HuH-7.5 (cell line): ENCODE measurements around the gene POP4.

Experiments used
- DNase-seq: peaks from one replicate; pipeline ENCODE4 v3.0.0; 2011; ENCODE audit warnings: low spot score

POP4 gene

DNA sequence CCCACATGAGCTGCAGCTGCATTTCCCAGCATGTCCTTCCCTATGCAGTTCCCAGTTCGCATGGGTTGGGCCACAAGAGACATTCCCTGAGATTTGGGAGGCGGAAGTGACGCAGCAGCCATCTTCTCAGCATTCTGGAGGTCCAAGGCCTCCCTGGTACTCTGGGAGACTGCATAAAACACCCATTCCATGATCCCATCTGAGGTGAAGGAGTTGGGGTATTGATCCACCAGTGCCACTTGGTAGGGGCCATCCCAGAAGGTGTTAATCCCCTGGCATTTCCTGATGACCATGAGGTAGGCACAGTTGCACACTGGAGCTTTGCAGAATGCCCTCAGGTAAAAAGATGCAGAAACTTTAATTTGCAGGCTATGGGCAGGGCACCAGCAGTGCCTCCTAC lies 25.4 kb downstream of the POP4 start:
- DNase-seq: no peak

DNA sequence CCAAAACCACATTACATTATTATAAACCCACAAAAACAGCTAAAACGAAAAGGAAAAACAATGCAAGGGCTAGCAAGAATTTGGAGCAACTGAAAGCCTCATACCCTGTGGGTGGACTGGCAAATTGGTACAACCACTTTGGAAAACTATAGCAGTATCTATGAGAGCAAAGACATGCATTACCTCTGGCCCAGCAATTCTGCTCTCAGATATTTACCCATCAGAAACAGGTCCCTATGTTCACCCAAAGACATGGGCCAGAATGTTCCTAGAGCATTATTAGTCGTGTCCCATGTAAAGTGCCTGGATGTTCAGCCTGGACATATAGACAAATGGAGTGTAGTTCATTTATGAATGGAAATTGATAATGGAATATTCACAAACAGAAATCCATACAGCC lies 27.9 kb downstream of the POP4 start:
- no peak for DNase-seq

DNA sequence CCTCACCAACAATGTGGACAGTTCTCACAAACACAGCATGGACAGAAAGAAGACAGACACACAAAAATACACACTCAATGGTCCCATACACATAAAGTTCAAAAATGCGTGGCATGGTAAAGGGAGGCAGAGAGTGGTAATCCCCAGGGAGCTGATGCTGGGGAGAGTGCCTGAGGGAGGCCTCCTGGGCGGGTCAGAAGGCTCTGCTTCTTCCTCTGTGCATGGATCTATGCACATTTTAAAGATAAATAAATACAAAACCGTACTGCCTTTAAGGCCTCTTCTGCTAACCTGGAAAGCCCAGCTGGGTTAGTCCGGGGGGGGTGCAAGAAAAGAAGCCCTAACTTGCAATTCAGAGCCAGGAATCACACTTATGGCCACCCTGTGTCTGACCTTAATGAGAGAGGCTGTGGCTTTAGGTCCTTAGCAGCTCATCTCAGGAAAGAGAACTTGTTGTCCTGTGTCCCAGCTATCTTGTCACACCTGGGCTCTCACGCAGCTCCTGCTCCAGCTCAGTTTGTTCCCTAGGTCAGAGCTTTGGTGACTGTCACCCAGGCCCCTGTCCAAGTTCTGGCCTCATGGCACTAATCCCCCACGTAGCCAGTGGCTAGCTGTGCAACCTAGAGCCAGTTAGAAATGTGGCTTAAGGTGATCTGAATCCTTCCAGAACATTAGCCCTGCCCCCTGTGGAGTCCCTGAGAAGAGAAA lies 28.5 kb downstream of the POP4 start:
- no peak for DNase-seq

DNA sequence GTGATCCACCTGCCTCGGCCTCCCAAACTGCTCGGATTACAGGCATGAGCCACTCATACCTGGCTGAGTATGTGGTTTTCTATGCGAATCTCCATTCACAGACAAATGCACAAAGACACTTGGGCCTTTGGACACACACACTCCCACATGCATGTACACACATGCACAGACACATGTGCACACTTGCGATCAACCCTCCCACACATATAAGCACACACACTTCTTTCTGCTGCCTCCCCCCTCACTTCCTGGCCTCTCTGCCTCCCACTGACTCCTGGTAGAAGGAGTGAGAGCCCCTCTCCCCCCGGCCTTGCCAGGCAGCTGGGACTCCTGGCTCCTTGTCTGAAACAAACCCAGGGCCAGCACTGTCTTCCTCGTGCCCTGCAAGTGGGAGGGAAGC lies 29.9 kb downstream of the POP4 start:
- DNase-seq: no peak

DNA sequence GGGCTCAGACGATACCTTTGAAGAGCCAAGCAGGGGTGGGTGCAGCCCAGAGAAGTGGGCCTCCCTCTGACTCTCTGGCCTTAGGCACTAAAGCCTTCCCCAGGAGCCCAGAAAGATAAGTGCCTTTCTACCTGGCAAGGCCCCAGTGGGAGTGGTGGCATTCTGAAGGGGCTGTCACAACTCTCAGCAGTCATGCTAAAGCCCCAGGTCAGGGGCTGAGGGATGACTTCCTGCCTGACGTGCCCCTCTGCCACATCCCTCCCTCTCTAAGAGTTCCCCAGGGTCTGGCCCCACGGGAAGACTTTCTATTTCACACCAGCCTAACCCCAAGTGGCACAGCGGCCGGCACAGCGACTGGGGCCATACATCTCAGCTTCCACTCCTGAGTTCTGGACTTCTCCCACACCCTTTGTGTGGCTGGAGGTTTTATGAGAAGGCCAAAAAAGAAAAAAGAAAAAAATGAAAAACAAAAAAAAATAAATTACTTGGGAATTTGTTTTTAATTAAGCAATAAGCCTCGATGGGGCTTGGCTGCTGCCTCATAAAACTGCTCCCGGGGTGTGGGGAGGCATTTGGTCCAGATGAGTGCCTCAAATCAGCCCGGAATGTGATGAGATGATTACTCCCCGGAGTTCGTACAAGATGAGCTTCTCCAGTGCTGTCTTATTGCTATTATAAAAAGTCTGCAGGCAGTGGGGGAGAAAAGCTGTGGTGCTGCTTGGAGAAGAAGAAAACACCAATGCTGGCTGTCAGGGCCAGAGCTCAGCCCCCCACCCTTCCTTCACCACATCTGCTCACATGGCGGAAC lies 30.7 kb downstream of the POP4 start:
- no peak for DNase-seq

DNA sequence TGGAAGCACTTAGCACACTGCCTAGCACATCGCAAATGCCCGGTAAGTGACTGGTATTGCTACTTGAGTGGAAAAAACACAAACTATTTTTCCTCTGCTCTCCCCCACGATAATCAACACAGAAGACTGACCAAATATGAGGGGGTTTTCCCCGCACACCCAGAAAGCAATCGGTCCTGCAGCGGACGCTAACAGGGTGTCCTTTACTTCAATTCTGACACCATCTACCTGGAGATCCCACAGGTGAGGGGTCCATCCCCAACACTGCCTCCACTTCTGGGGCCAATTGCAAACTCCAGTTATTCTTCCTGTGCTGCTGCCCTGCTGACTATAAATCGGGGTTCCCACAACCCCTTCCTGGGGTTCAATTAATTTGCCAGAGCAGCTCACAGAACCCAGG lies 33.0 kb downstream of the POP4 start:
- DNase-seq: no peak

DNA sequence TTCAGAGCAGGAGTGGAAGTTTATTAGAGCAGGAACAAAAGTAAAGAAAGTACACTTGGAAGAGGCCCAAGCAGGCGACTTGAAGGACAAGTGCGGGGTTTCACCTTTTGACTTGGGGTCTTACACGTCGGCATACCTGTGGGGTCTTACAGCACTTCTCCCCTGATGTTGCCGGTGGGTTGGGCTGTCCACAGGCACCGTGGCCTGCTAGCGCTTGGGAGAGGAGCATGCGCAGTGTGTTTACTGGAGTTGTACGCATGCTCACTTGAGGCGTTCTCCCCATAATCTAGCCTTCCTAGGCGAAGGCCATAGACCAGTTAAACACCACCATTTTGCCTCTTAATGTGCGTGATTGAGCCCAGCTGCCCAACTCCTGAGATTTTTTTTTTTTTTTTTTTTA lies 34.1 kb downstream of the POP4 start:
- no peak for DNase-seq

DNA sequence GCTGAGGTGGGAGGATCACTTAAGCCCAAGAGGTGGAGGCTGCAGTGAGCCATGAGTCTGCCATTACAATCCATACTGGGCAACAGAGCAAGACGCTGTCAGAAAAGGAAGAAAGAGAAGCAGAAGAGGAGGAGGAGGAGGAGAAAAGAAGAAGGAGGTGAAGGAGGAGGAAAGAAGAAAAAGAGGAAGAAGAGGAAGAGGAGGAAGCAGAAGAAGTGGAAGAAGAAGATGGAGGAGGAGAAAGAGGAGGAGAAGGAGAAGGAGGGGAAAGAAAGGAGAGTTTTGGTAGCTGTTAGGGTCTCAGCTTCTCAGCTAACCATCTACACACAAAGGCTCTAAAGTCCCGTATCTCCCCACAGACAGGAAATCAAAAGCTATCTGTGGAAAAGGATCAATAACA lies 35.5 kb downstream of the POP4 start:
- no peak for DNase-seq

DNA sequence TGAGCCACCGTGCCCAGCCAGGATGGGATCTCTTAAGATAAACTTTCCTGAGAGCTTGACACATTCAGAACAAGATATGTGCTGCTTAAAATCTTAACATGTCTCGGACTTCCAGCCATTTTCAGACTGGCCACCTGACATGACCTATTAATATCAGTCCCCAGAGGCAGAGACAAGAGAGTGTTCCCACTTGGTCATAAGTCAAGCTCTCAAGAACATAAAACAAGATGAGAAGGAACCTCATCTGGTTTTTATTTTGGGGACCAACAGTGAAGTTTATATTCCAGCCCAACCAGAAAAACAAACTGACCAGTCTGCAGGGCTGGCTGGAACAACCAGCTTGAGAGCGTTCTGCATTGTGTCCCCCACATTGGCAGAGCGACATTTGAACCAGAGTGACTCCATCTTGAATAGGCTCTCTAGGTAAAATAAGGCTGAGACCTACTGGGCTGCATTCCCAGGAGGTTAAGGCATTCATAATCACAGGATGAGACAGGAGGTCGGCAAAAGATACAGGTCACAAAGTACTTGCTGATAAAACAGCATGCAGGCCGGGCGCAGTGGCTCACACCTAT lies 37.4 kb downstream of the POP4 start:
- DNase-seq: no peak

DNA sequence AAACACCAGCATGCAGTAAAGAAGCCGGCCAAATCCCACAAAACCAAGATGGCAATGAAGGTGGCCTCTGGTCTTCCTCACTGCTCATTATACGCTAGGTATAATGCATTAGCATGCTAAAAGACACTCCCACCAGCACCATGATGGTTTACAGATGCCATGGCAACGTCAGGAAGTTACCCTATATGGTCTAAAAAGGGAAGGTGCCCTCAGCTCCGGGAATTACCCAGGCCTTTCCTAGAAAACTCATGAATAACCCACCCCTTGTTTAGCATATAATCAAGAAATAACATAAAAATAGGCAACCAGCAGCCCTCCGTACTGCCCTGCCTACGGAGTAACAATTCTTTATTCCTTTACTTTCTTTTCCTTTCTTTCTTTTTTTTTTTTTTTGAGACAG lies 38.1 kb downstream of the POP4 start:
- DNase-seq: no peak

DNA sequence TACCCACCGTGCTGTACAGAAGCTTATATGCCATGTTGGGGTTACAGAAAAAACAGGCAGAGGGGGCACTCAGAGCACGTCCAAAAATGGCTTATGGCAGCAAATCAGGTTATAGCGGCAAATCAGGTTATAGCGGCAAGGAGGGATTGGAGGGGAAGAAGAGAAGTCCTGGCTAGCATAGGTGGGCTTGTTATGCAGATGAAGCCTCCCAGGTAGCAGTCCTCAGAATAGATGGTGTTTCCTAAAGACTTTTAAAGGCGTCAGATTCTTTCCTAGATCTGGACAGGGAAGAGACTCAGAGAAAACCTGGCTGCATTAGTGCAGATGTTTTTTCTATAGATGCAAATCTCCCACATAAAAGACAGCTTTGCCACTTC lies 39.4 kb downstream of the POP4 start:
- DNase-seq: no peak

DNA sequence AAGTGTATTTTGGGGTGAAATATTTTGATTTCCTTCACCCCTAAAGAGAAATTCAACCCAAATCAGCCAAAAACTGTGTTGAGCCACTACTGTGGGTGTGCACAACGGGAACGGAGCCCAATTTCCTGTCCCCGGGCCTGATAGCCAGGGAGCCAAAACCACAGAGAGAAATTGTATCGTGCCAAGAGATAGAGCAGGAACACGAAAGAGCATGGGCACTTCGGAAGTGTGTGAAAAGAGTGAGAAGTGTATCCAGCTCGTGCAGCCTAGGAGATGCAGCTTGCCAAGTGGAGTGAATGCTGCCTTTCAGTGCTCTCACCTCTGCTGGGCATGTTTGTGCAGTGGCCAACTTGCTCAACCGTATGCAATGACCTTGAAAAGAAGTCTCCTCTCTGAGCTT lies 39.8 kb downstream of the POP4 start:
- DNase-seq: no peak

DNA sequence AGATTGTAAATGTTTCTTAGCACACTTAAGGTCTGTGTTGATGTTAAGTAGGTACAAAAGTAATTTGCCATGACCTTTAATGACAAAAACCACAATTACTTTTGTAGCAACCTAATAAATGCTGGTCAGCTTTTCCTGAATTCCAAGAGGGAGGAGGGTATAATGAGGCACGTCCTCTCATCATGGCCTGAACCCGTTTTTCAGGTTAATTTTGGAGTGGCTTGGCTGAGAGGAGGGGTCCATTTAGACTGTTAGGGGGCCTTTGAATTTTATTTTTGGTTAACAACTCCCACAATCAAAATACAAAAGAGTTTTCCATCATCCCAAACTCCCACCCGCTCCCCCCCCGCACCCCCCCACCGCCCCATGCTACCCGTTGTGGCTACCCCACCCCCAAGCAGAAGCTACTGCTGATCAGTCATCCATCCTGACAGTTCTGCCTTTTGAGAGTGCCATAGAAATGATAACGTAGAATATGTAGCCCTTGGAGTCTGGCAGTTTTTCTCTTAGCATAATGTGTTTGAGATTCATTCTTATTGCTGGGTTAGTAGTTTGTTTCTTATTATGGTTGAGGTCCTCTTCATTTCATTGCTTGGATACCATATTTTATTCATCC lies 44.8 kb downstream of the POP4 start:
- no peak for DNase-seq

DNA sequence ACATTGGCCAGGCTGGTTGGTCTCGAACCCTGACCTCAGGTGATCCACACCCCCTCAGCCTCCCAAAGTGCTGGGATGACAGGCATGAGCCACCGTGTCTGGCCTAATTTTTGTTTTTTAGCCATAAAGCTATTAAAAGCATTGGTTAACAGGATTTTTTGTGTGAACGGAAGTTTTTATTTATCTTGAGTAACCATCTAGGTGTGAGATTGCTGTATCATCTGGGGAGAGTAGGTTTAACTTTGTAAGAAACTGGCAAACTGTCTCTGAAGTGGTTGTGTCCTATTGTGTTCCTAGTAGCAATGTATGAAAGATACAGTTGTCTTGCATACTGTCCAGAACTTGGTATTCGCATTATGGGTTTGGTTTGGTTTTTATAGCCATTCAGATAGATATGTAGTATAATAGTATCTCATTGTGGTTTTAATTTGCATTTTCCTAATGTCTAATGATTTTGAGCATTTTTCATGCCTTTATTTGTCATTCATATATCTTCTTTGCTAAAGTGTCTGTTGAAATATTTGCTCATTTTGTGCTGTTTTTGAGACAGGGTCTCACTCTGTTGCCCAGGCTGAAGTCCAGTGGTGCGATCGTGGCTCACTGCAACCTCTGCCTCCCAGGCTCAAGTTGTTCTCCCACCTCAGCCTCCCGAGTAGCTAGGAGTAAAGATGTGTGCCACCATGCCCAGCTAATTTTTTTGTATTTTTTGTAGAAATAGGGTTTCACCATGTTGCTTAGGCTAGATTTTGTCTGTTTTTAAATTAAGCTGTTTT lies 45.7 kb downstream of the POP4 start:
- DNase-seq: no peak

DNA sequence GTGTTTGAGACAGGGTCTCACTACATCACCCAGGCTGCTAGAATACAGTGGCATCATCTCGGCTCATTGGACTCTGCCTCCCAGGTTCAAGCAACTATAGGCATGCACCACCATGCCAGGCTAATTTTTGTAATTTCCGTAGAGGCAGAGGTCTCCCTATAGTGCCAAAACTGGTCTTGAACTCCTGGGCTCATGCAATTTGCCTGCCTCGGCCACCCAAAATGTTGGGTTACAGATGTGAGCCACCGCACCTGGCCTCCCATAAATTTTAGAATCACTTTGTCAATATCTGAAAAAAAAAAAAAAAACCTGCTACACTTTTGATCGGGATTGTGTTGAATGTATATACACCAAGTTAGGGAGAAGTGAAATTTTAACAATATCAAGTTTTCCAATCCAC lies 47.3 kb downstream of the POP4 start:
- no peak for DNase-seq

DNA sequence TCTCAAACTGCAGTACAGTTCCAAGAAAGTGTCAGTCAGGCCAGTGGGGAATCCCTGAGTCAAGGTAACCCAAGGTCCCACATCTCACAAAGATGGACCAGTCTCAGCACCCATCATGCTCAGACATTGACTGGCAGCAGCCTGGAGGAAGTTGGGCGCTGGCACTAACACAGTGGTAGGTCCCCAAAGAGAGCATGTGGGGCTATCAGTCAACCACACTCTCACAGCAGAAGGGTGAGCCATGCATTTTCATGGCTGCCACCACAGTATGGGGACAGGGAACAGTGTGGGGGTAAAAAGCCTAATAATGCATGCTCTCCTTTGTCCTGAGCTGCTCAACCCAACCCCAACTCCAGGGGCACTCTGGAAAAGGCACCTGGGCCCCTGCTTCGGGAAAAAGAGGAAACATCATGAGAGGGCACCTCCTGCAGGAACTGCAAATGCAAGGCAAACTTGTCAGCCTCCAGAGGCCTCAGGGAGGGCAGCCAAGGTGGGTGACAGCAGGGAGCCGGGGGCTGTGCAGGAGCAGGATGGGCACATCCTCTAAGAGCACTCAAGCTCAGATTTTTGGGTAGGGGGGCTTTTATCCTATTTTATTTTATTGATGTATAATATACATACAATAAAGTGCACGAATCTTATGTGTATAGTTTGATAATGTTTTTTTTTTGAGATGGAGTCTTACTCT lies 49.7 kb downstream of the POP4 start:
- no peak for DNase-seq

DNA sequence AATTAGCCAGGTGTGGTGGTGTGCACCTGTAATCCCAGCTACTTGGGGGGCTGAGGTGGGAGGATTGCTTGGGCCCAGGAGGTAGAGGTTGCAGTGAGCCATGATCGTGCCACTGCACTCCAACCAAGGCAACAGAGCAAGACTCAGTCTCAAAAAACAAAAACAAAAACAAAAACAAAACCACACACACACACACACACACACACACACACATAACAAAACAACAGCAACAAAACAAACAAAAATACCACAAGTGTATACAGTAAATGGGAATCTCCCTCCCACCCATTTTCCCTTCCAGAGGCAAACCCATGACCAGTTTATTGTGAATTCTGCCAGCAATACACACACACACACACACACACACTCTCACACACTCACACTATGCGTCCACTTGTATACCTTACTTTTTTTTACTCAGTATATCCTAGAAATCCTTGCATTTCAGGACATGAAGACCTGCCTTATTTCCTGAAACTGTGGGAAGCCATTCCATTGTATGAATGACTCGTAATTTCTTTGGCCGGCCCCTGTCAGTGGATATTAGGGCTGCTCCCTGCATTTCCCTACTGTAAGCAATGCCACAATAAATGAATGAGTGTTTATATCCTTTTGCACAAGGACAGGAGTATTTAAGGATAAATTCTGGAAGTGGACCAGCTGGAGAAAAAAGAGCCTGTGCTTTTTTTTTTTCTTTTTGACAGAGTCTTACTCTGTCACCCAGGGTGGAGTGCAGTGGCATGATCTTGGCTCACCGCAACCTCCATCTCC lies 52.3 kb downstream of the POP4 start:
- no peak for DNase-seq

DNA sequence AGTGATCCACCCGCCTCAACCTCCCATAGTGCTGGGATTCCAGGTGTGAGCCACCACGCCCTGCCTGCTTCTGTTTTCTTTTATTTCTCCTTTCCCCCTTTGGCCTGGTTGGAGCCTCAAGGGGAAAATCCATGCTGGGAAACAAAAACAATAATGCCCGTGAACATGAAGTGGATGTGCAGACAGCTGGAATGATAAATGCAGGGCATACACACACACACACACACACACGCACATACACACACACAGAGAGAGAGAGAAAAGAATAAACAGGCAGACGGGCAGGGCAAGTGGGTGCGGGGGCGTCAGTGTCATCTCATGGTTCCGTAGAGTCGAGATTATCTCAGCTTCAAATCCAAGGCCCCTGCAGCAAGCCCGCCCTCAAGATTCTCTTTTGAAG lies 54.8 kb downstream of the POP4 start:
- DNase-seq: no peak

DNA sequence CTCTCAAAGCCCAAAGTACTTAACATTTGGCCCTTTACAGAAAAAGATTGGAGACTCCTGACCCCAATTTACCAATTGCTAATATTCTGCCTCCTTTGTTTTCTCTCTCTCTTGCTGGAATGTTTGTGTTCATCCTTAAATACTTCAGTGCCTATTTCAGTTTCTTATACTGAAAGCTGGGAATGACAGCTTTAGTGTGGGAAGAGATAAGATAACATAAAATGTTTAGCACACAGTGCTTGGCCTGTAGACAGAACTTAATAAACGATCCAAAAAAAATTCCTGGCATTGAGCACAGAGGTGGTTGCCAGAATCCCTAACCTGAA lies 56.2 kb downstream of the POP4 start:
- DNase-seq: no peak

DNA sequence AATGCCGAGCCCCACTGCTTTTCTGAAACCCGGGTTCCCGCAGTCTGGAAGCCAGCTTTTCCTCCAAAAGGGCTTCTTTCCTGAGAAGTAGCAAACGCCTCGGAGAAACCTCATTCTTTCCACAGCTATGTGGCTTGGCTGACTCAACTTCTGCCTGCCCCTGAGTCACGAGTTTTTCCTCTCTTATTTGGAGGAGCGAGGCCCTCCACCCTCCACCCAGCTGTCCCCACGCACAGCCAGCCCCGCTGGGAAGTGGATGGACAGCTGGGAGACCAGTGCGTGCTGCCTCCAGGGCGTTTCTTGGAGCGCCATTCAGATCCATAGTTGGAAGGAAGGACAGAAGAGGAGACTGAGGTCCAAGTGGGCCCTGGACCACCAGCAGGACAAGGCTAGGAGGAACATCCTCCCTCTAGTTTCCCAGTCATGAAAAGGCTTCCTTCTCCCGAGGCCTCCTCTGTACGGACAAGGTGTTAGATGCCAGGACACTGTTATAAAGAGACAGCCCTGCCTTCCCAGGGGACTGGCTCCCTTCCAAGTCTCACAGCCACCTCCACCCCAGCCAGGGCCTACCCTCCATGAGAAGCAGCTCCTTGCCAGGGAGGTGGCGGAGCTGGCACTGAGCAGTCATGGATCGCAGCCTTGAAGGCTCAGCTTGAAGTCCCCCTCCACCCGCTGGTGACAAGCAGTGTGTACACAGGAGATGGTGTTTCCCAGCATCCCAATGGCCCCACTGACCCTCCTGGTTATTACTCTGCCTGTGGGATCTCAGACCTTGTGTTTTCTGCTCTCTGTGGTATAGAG lies 56.7 kb downstream of the POP4 start:
- no peak for DNase-seq
